RWPE1 (cell line): ENCODE data around the gene BEST1.

Source experiments
- CTCF ChIA-PET: fragments of 350-600 bp; sonication (Branson Sonifier 250); formaldehyde crosslinking; extraction: SDS; loops from one replicate; lab custom pipeline; 2021; lab: Yijun Ruan, JAX
- POLR2A ChIA-PET: fragments of 400-600 bp; formaldehyde crosslinking; extraction: SDS; loops from one replicate; lab custom pipeline; 2020; ENCODE audit warnings: antibody characterized with exemption; ENCODE audit not compliant: low non-redundant PET; lab: Yijun Ruan, JAX
- DNase-seq: peaks from one replicate; pipeline ENCODE4 v3.0.0; 2012; ENCODE audit warnings: low spot score
- H3K27ac ChIP-seq: fragments of 450-650 bp; 2 replicates; pipeline ENCODE4 v1.5.1; 2017
- CTCF ChIP-seq: fragments of 450-650 bp; conservative IDR thresholded peaks from 2 replicates; pipeline ENCODE4 v1.5.1; 2017; ENCODE audit warnings: low read depth, mild to moderate bottlenecking

The BEST1 gene

GRCh38 chr11:61950035-61950547, at the start of gene BEST1:
Gene BEST1, plus strand, starts transcription at chr11:61950351. Its CDS starts 1,456 bp downstream, at chr11:61951807.
- H3K27ac ChIP-seq = peak within 1 kb of the TSS; percentile 37
- no peak for TF ChIP-seq CTCF
- no peak for DNase-seq
- ChIA-PET POLR2A (no interaction called here), CTCF (interaction anchor here (0.7 to 4.5 kb wide), 3 partner anchors 51 to 112 kb away, joined by 3 to 62 read pairs (median 3); no protein-coding TSS in a partner anchor)

DNA sequence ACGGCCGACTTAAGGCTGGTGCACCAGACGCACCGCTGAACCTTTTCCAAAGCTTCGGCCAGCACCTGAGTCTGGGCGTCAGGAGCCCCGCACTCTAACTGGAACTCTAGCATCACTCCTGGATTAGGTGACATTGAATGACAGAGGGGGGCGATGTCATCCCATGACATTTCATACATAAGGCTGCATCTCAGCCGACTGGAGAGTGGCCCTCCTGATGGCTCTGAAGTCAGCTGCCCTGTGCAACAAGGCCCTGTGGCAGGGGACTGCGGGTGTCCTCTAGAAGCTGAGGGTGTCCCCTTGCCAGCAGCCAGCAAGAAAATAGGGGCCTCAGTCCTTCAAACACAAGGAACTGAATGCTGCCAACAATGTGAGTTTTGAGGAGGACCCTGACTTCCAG, 48.8 kb upstream of the BEST1 start:
- peak overlapping the region; percentile 9; the same call in 1 of the 2 replicates for H3K27ac ChIP-seq

GRCh38 chr11:61902313-61902712, 47.8 kb upstream of the BEST1 start:
- DNase-seq = no peak
- no peak for TF ChIP-seq CTCF
- H3K27ac ChIP-seq = peak overlapping the region; percentile 9; the same call in 1 of the 2 replicates
- POLR2A ChIA-PET = no interaction called here
- CTCF ChIA-PET = interaction anchor here (0.6 to 4.2 kb wide), 5 partner anchors 122 to 206 kb away, joined by 3 to 21 read pairs (median 3); no protein-coding TSS in a partner anchor

More for the DNA sequence above, 48.8 kb upstream of the BEST1 start:
- CTCF ChIA-PET = interaction anchor here (0.7 to 4.8 kb wide), 5 partner anchors 9 to 207 kb away, joined by 3 to 62 read pairs (median 3); no protein-coding TSS in a partner anchor
- TF ChIP-seq CTCF = no peak
- no peak for DNase-seq
- POLR2A ChIA-PET = no interaction called here

GRCh38 chr11:61903845-61904244, 46.3 kb upstream of the BEST1 start:
- ChIA-PET POLR2A (interaction anchor here (0.6 kb wide), 1 partner anchor 18 kb away, joined by 4 read pairs; no protein-coding TSS in a partner anchor), CTCF (interaction anchor here (0.9 to 4.2 kb wide), 3 partner anchors 33 to 178 kb away, joined by 3 to 21 read pairs (median 3); no protein-coding TSS in a partner anchor)
- TF ChIP-seq CTCF = no peak

DNA sequence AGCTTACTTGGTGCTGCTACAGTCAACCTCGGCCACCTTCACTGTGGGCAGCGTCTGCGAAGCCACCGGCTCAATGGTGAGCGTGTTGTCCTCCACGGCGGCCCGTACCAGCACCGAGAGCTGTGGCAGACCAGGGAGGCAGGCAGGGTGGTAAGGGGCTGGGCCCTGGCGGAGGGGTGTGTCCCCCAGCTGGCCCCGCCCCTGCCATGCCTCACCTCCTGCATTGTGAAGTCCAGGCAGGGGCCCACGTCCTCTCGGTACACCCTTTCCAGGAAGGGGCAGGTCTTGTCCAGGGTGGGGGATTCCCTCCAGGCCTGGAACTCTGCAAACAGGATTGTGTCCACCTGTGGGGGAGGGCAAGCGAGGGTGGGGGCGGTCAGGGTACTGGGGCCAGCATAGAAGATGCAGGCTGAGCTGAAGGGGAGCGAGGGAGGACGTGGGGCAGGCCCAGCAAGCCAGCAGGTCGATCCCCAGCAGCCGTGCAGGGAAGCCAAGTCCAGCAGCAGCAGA, 45.6 kb upstream of the BEST1 start:
- ChIA-PET POLR2A (interaction anchor here (0.6 kb wide), 1 partner anchor 18 kb away, joined by 4 read pairs; no protein-coding TSS in a partner anchor), CTCF (interaction anchor here (0.9 to 4.2 kb wide), 3 partner anchors 34 to 177 kb away, joined by 3 to 21 read pairs (median 8); no protein-coding TSS in a partner anchor)
- no peak for TF ChIP-seq CTCF
- H3K27ac ChIP-seq = no peak overlapping the region
- DNase-seq = no peak

More at GRCh38 chr11:61903845-61904244, 46.3 kb upstream of the BEST1 start:
- no peak overlapping the region for H3K27ac ChIP-seq
- no peak for DNase-seq

GRCh38 chr11:61905067-61905696, 45.0 kb upstream of the BEST1 start:
- TF ChIP-seq CTCF = no peak
- POLR2A ChIA-PET = interaction anchor here (0.6 kb wide), 1 partner anchor 57 kb away, joined by 3 read pairs; no protein-coding TSS in a partner anchor
- CTCF ChIA-PET = interaction anchor here (0.6 to 4.2 kb wide), 5 partner anchors 17 to 177 kb away, joined by 3 to 21 read pairs (median 7); no protein-coding TSS in a partner anchor
- DNase-seq = no peak
- no peak overlapping the region for H3K27ac ChIP-seq
